ENCODE data around the gene DDX20.
"Not testable (repeated sequence)": the region's sequence is repeated elsewhere in the genome, so short reads cannot be mapped to it uniquely, and the experiment has no call there.

The DDX20 gene

GRCh38 chr1:111789666-111790316 is 34.1 kb downstream of the DDX20 start:
- no peak for DNase-seq (ENCODE audit: low read depth)

- no peak for DNase-seq (ENCODE audit: low read depth)
Observed at GRCh38 chr1:111791776-111792175, 36.1 kb downstream of the DDX20 start.

- DNase-seq (ENCODE audit: low read depth) = no peak
Observed at GRCh38 chr1:111792249-111792648, 36.5 kb downstream of the DDX20 start.

GRCh38 chr1:111793923-111794322 is 38.2 kb downstream of the DDX20 start:
- no peak for DNase-seq (ENCODE audit: low read depth)

GRCh38 chr1:111795401-111795800 is 39.7 kb downstream of the DDX20 start:
- DNase-seq (ENCODE audit: low read depth) = no peak

GRCh38 chr1:111798580-111798979 is 42.9 kb downstream of the DDX20 start:
- no peak for DNase-seq (ENCODE audit: low read depth)

GRCh38 chr1:111799722-111800121 is 44.0 kb downstream of the DDX20 start:
- DNase-seq (ENCODE audit: low read depth) = not testable (repeated sequence)

GRCh38 chr1:111801071-111801850 is 45.6 kb downstream of the DDX20 start:
- DNase-seq (ENCODE audit: low read depth) = no peak

- no peak for DNase-seq (ENCODE audit: low read depth)
Observed at GRCh38 chr1:111802110-111802509, 46.4 kb downstream of the DDX20 start.

GRCh38 chr1:111802984-111803383 is 47.3 kb downstream of the DDX20 start:
- no peak for DNase-seq (ENCODE audit: low read depth)

GRCh38 chr1:111803951-111804350 is 48.2 kb downstream of the DDX20 start:
- DNase-seq (ENCODE audit: low read depth) = no peak

GRCh38 chr1:111804776-111805175 is 49.1 kb downstream of the DDX20 start:
- DNase-seq (ENCODE audit: low read depth) = no peak

- no peak for DNase-seq (ENCODE audit: low read depth)
Observed at GRCh38 chr1:111805251-111805650, 49.5 kb downstream of the DDX20 start.

- DNase-seq (ENCODE audit: low read depth) = no peak
Observed at GRCh38 chr1:111811891-111812290, 56.2 kb downstream of the DDX20 start.

GRCh38 chr1:111812306-111812705 is 56.6 kb downstream of the DDX20 start:
- no peak for DNase-seq (ENCODE audit: low read depth)

- peak; percentile 10 for DNase-seq (ENCODE audit: low read depth)
Observed at GRCh38 chr1:111813440-111814304, 58.0 kb downstream of the DDX20 start.

- DNase-seq (ENCODE audit: low read depth) = no peak
Observed at GRCh38 chr1:111814305-111814628, 58.6 kb downstream of the DDX20 start.

- no peak for DNase-seq (ENCODE audit: low read depth)
Observed at GRCh38 chr1:111814642-111815041, 58.9 kb downstream of the DDX20 start.

Measured in ELR (cell line).